ENCODE data around the gene ZNF587B. TPM values are rescaled to one million over a fixed set of nuclear protein-coding genes. Genes with fewer than 3 reads are reported as not detected.
A peak's percentile ranks its signal among the peaks of the same experiment; 100 is the strongest.

The ZNF587B gene
- total and polyA plus RNA-seq, 10 of the 15 experiments (the other 5 are each of a cell fraction or from before 2014, with no cell fraction given) = 4.1 to 33.9 (median 15.2) TPM

DNA sequence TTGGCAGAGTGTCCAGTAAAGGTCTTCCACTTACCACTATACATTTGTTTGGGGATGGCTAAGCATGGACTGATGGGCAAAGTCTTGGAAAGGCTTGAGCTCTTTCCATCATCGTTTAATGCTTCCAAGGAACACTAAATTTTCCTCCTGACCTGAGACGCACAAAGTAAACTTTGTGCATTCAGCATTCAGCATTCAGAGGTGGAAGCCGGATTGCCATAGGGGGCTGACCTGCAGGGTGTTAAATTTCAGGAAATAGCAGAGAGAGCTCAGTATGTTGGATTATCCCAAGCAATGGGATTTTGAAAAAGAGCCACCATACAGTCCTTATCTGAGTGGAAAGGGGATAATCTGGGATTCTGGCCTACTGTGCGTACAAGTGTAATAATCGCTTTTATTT lies 29.4 kb upstream of the ZNF587B start:
- H3K9ac ChIP-seq (ENCODE audit: control insufficient read depth, insufficient read depth, low read length) = no peak overlapping the region
- 97% methylated on average over 5 of the region's 5 CpGs for WGBS (ENCODE audit: insufficient coverage, insufficient replicate concordance, low lambda C conversion rate, missing lambda C conversion rate)
- peaks cover 5% of the 10 kb centered on the region for H3K4me1 ChIP-seq (ENCODE audit: control insufficient read depth, insufficient read depth, low read length)
- H3K36me3 ChIP-seq (ENCODE audit: control insufficient read depth in 2 of 2, insufficient read depth in 2 of 2, low read length in 1 of 2) = peaks cover 0 to 6% of the 10 kb centered on the region in 2 experiments; a peak in 1 of 4 replicates
- no peak overlapping the region for H3K27ac ChIP-seq (ENCODE audit: control insufficient read depth, insufficient read depth)
- no peaks in the 10 kb centered on the region for H3K9me3 ChIP-seq (replicated peaks; ENCODE audit: control insufficient read depth, insufficient read depth, low read length)
- no peaks in the 10 kb centered on the region for H3K27me3 ChIP-seq (replicated peaks in 1 of 2; ENCODE audit: control insufficient read depth in 2 of 2, insufficient read depth in 2 of 2, low read length in 1 of 2)
- no peak for FAIRE-seq
- H4K20me1 ChIP-seq (ENCODE audit: control insufficient read depth, insufficient read depth) = no peaks in the 10 kb centered on the region
- CTCF ChIA-PET = interaction anchor here (0.7 to 1.8 kb wide), 3 partner anchors 25 to 93 kb away, joined by 3 to 5 read pairs (median 4); partner anchors contain the start of gene ZNF776
- no peak overlapping the region for H2AFZ ChIP-seq (ENCODE audit: control insufficient read depth, low read depth, low read length)
- H3K4me3 ChIP-seq = no peak overlapping the region
- no peak for ATAC-seq
- DNase-seq (ENCODE audit: low read depth, low spot score) = no peak
- TF ChIP-seq ZBED1 (IDR thresholded peaks at IDR 0.05; ENCODE audit: borderline replicate concordance) = no peak
- no peak for TF ChIP-seq KLF5 (IDR thresholded peaks at IDR 0.05; ENCODE audit: partially characterized antibody)
- RAD21 ChIA-PET (ENCODE audit: unreplicated experiment) = no interaction called here
- no peak overlapping the region for H3K4me2 ChIP-seq (ENCODE audit: control insufficient read depth, insufficient read depth)
- in situ Hi-C loops (cut with MboI) = loop anchor here (25.0 kb wide), 1 partner anchor 1663 kb away; the partner anchor contains the start of gene ZNF444
- POLR2A ChIA-PET = interaction anchor here (0.6 to 0.9 kb wide), 2 partner anchors 14 to 520 kb away, joined by 3 to 5 read pairs; partner anchors contain the start of gene ZNF552
- no TSS peak for BruUV-seq (replicated peaks)
- intact Hi-C loops (cut with micrococcal nuclease; ENCODE audit: unreplicated experiment) = no loop called here
- H3K79me2 ChIP-seq (ENCODE audit: control insufficient read depth, insufficient read depth, low read length) = no peaks in the 10 kb centered on the region; the same call in 1 of the 2 replicates
- SMC1A ChIA-PET (ENCODE audit: uncharacterized antibody, unreplicated experiment) = interaction anchor here (1.0 to 1.2 kb wide), 3 partner anchors 19 to 50 kb away, joined by 3 read pairs; no protein-coding TSS in a partner anchor

- intact Hi-C loops (cut with micrococcal nuclease; ENCODE audit: unreplicated experiment) = no loop called here
- Histone ChIP-seq H4K20me1 (ENCODE audit: control insufficient read depth, insufficient read depth) (no peaks in the 10 kb centered on the region), H3K9me3 (replicated peaks; ENCODE audit: control insufficient read depth, insufficient read depth, low read length) (no peaks in the 10 kb centered on the region), H3K27me3 (replicated peaks in 1 of 2; ENCODE audit: control insufficient read depth in 2 of 2, insufficient read depth in 2 of 2, low read length in 1 of 2) (no peaks in the 10 kb centered on the region), H3K36me3 (ENCODE audit: control insufficient read depth in 2 of 2, insufficient read depth in 2 of 2, low read length in 1 of 2) (peaks cover 0 to 2% of the 10 kb centered on the region in 2 experiments; a peak in 1 of 4 replicates), H3K27ac (ENCODE audit: control insufficient read depth, insufficient read depth) (peak overlapping the region; percentile 40), H3K4me1 (ENCODE audit: control insufficient read depth, insufficient read depth, low read length) (peaks cover 5% of the 10 kb centered on the region), H3K9ac (ENCODE audit: control insufficient read depth, insufficient read depth, low read length) (no peak overlapping the region), H2AFZ (ENCODE audit: control insufficient read depth, low read depth, low read length) (peak overlapping the region; percentile 3; the same call in 1 of the 2 replicates), H3K79me2 (ENCODE audit: control insufficient read depth, insufficient read depth, low read length) (no peaks in the 10 kb centered on the region; the same call in 1 of the 2 replicates), H3K4me3 (no peak overlapping the region), H3K4me2 (ENCODE audit: control insufficient read depth, insufficient read depth) (no peak overlapping the region; the same call in 1 of the 2 replicates)
- ChIA-PET CTCF (interaction anchor here (0.8 to 1.6 kb wide), 4 partner anchors 12 to 701 kb away, joined by 3 to 8 read pairs (median 3); partner anchors contain the start of gene ZNF552), SMC1A (ENCODE audit: uncharacterized antibody, unreplicated experiment) (interaction anchor here (0.9 to 1.2 kb wide), 2 partner anchors 17 to 55 kb away, joined by 3 to 5 read pairs; no protein-coding TSS in a partner anchor), RAD21 (ENCODE audit: unreplicated experiment) (no interaction called here), POLR2A (interaction anchor here (0.6 kb wide), 1 partner anchor 28 kb away, joined by 4 read pairs; no protein-coding TSS in a partner anchor)
- in situ Hi-C loops (cut with MboI) = loop anchor here (25.0 kb wide), 1 partner anchor 1665 kb away; the partner anchor contains the start of gene ZNF444
- FAIRE-seq (peak; percentile 41), DNase-seq (ENCODE audit: low read depth, low spot score) (no peak), ATAC-seq (peak; percentile 91)
- 6% methylated on average over 4 of the region's 4 CpGs for WGBS (ENCODE audit: insufficient coverage, insufficient replicate concordance, low lambda C conversion rate, missing lambda C conversion rate)
- BruUV-seq (replicated peaks) = no TSS peak
- TF ChIP-seq SPI1 (IDR thresholded peaks at IDR 0.05; ENCODE audit: borderline replicate concordance, insufficient read depth, low read depth, low read length) (peak; percentile 66), KLF5 (IDR thresholded peaks at IDR 0.05; ENCODE audit: partially characterized antibody) (no peak), HCFC1 (IDR thresholded peaks at IDR 0.05; ENCODE audit: low read length) (no peak), NR2F1 (conservative IDR thresholded peaks at IDR 0.05) (no peak), MXI1 (IDR thresholded peaks at IDR 0.05; ENCODE audit: low read depth, low read length) (peak; percentile 31; the same call in 1 of the 2 replicates), NBN (IDR thresholded peaks at IDR 0.05) (no peak), CBX3 (IDR thresholded peaks at IDR 0.05; ENCODE audit: borderline replicate concordance, low read depth) (no peak), RUNX3 (IDR thresholded peaks at IDR 0.05; ENCODE audit: low read length) (peak; percentile 29; the same call in 1 of the 2 replicates), ATF7 (IDR thresholded peaks at IDR 0.05; ENCODE audit: low read depth) (peak; percentile 18; the same call in 1 of the 2 replicates), YY1 (IDR thresholded peaks at IDR 0.05; ENCODE audit: low read depth, low read length) (peak; percentile 71; the same call in 1 of the 2 replicates), SMC3 (IDR thresholded peaks at IDR 0.05; ENCODE audit: borderline replicate concordance, low read length) (peak; percentile 37; the same call in 1 of the 2 replicates), NR2C2 (IDR thresholded peaks at IDR 0.05; ENCODE audit: borderline replicate concordance, control insufficient read depth, insufficient read length, low read depth) (no peak), EED (IDR thresholded peaks at IDR 0.05; ENCODE audit: low read depth) (no peak), ZBED1 (IDR thresholded peaks at IDR 0.05; ENCODE audit: borderline replicate concordance) (no peak), GATAD2B (conservative IDR thresholded peaks at IDR 0.05; ENCODE audit: low read depth) (no peak)
- TF ChIP-seq, protein P1, sequence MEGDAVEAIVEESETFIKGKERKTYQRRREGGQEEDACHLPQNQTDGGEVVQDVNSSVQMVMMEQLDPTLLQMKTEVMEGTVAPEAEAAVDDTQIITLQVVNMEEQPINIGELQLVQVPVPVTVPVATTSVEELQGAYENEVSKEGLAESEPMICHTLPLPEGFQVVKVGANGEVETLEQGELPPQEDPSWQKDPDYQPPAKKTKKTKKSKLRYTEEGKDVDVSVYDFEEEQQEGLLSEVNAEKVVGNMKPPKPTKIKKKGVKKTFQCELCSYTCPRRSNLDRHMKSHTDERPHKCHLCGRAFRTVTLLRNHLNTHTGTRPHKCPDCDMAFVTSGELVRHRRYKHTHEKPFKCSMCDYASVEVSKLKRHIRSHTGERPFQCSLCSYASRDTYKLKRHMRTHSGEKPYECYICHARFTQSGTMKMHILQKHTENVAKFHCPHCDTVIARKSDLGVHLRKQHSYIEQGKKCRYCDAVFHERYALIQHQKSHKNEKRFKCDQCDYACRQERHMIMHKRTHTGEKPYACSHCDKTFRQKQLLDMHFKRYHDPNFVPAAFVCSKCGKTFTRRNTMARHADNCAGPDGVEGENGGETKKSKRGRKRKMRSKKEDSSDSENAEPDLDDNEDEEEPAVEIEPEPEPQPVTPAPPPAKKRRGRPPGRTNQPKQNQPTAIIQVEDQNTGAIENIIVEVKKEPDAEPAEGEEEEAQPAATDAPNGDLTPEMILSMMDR (IDR thresholded peaks at IDR 0.05 in 2 of 3, conservative IDR thresholded peaks at IDR 0.05 in 1 of 3; ENCODE audit: control insufficient read depth in 2 of 3, extremely low read depth in 1 of 3, insufficient read depth in 1 of 3, low read depth in 3 of 3, low read length in 3 of 3) = peak; percentile 31 to 38 (median 34); a peak in 5 of 6 replicates
Observed at GRCh38 chr19:57802269-57802668, 27.8 kb upstream of the ZNF587B start.

Measured in GM12878 (cell line).